SK-N-SH treated with all-trans-retinoic acid at 6 μM for 48 hours (cell line): ENCODE results near the gene CLIC5.

ENCODE experiments used
- ARNTL ChIP-seq: fragments of 450-650 bp; formaldehyde crosslinking; IDR thresholded peaks from 2 replicates; pipeline ENCODE4 v1.5.0; 2020; ENCODE audit warnings: low read depth, mild to moderate bottlenecking, moderate library complexity, borderline replicate concordance
- CREB5 ChIP-seq: fragments of 250-450 bp; sonication (Bioruptor Pico); IDR thresholded peaks from 2 replicates; pipeline ENCODE4 v1.5.1; 2020; ENCODE audit warnings: low read depth, mild to moderate bottlenecking, moderate library complexity
- ZNF565 ChIP-seq: fragments of 450-650 bp; formaldehyde crosslinking; conservative IDR thresholded peaks from 2 replicates; pipeline ENCODE4 v1.5.0; 2020; ENCODE audit warnings: low read depth, mild to moderate bottlenecking, moderate library complexity

- TF ChIP-seq ARNTL (CRISPR knock-in tag), result no peak
- TF ChIP-seq ZNF565 (CRISPR knock-in tag), result no peak
- no peak for TF ChIP-seq CREB5 (CRISPR knock-in tag)
Observed at GRCh38 chr6:46048646-46049297, 33.1 kb upstream of the CLIC5 start.
